A204.1 (cell line): ENCODE data around the gene DYNLL1.
"Not testable (repeated sequence)": the region's sequence is repeated elsewhere in the genome, so short reads cannot be mapped to it uniquely, and the experiment has no call there.

Experiments used
- FAIRE-seq: peaks from 2 replicates; lab custom pipeline; 2012; peaks lifted over from hg19 to GRCh38; lab: Jason Lieb, UNC

The DYNLL1 gene

GRCh38 chr12:120519324-120519723, 23.4 kb downstream of the DYNLL1 start:
- not testable (repeated sequence) for FAIRE-seq

GRCh38 chr12:120522568-120522967, 26.7 kb downstream of the DYNLL1 start:
- FAIRE-seq = no peak

GRCh38 chr12:120528861-120529525, 33.1 kb downstream of the DYNLL1 start, which contains the start of gene COQ5:
Gene COQ5, minus strand, starts transcription at chr12:120529158. Its CDS starts 17 bp downstream, at chr12:120529141.
- no peak for FAIRE-seq

- peak; percentile 35 for FAIRE-seq
Measured at GRCh38 chr12:120529641-120530417, 33.9 kb downstream of the DYNLL1 start.

GRCh38 chr12:120530418-120530761, 34.5 kb downstream of the DYNLL1 start:
- not testable (repeated sequence) for FAIRE-seq

GRCh38 chr12:120532701-120533238, 36.9 kb downstream of the DYNLL1 start:
- no peak for FAIRE-seq

GRCh38 chr12:120534203-120534702, 38.3 kb downstream of the DYNLL1 start, which contains the start of gene RNF10:
Gene RNF10, plus strand, starts transcription at chr12:120534356. Its CDS starts 456 bp downstream, at chr12:120534812.
- FAIRE-seq = peak; percentile 76

GRCh38 chr12:120534703-120535655, 39.1 kb downstream of the DYNLL1 start:
- no peak for FAIRE-seq

GRCh38 chr12:120536064-120536791, 40.3 kb downstream of the DYNLL1 start:
- no peak for FAIRE-seq

GRCh38 chr12:120537856-120538220, 41.9 kb downstream of the DYNLL1 start:
- no peak for FAIRE-seq

GRCh38 chr12:120538281-120539156, 42.6 kb downstream of the DYNLL1 start:
- no peak for FAIRE-seq

- no peak for FAIRE-seq
Measured at GRCh38 chr12:120539303-120539702, 43.4 kb downstream of the DYNLL1 start.

- FAIRE-seq = no peak
Measured at GRCh38 chr12:120540445-120540844, 44.5 kb downstream of the DYNLL1 start.

GRCh38 chr12:120542166-120542565, 46.3 kb downstream of the DYNLL1 start:
- FAIRE-seq = no peak

- no peak for FAIRE-seq
Measured at GRCh38 chr12:120544691-120545090, 48.8 kb downstream of the DYNLL1 start.

- no peak for FAIRE-seq
Measured at GRCh38 chr12:120546050-120546386, 50.1 kb downstream of the DYNLL1 start.
